Germinal center (tissue), 1 donor: ENCODE measurements around the gene IL17RD.
A peak's percentile ranks its signal among the peaks of the same experiment; 100 is the strongest.
"Not testable (repeated sequence)": the region's sequence is repeated elsewhere in the genome, so short reads cannot be mapped to it uniquely, and the experiment has no call there.

ENCODE experiments used
- DNase-seq: peaks from one replicate; pipeline ENCODE4 v3.0.0; 2012; ENCODE audit warnings: mixed read lengths, low spot score

IL17RD gene

DNA sequence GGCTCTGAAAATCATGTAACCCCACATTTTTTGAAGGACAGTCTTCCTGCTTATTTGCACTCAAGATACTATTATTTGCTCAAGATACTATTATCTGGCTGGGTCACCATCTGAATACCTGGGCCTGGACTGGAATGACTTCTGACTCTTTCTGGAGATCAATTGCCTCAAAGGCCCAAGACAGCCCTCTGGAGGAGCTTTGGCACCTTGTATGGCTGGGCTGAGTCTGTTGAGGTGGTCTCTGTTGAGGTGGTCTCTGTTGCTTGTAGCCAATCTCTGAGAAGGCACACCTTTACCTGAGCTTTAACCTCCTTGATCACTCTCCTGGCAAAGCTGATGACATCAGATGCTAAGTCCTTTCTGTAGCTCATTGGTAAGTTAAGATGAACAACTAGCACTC lies 71.7 kb downstream of the IL17RD start:
- no peak for DNase-seq

DNA sequence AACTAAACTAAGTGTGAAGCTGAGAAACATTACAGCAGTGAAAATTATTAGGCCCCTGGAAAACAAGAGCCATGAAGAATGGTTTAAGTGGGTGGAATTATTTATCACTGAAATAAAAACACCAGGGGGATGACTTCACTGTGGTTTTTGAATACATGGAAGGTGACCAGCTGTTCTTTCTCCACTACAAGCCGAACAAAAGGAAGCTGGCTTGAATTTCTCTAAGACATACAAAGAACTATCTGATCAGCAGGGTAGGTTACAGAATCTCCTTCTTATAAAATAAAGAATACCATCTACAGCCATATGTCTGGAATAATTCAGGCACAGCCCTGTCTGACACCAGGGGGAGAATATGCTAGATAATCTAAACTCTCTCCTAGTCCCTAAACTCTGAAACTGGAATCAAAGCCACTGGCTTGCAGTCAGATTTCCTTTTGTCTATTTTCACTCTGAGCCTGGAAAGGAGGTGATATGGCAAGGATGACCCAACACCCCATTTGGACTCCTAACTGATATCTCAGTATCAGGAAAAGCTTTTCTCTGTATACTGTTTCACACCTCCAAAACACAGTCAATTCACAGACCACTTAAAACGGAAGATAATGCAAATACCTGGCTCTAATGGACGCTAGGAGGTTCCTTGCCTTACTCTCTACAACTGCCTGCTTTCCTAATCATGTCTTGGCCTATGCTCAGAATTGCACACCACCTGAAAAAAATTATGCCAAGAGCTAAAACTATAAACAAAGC lies 73.5 kb downstream of the IL17RD start:
- DNase-seq = no peak

DNA sequence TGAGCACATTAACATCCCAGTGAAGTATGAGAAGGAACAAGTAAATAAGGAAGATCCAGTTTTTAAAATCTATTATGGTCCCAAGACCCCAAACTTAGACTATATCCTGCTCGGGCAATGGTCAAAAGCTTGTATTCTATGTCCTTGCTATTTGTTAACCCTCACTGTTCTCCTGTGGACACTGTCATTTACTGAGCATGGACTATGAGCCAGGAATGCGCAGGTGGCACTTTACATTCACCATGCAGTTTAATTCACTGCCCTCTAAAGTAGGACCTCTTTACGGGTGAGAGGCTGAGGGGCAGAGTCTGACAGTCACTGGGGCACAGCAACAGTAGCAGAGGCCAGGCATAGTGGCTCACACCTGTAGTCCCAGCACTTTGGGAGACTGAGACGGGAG lies 76.1 kb downstream of the IL17RD start:
- no peak for DNase-seq

DNA sequence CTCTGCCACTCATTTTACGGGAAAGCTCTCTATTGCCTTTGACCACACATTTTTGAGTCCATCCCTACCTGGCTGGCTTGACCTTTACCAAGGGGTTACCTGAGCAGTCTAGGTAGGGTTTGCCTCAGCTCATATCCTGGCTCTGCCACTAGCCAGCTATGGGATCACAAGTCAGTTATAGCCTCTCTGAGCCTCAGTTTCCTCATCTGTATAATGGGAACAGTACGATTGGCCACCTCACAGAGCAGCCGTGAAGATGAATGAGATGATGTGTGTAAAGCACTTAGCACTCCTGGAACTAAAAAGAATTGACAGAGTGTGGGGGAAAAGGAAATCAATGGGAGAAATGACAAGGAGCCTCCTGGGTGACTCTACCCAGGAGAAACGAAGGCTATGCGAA lies 76.7 kb downstream of the IL17RD start:
- DNase-seq = no peak

DNA sequence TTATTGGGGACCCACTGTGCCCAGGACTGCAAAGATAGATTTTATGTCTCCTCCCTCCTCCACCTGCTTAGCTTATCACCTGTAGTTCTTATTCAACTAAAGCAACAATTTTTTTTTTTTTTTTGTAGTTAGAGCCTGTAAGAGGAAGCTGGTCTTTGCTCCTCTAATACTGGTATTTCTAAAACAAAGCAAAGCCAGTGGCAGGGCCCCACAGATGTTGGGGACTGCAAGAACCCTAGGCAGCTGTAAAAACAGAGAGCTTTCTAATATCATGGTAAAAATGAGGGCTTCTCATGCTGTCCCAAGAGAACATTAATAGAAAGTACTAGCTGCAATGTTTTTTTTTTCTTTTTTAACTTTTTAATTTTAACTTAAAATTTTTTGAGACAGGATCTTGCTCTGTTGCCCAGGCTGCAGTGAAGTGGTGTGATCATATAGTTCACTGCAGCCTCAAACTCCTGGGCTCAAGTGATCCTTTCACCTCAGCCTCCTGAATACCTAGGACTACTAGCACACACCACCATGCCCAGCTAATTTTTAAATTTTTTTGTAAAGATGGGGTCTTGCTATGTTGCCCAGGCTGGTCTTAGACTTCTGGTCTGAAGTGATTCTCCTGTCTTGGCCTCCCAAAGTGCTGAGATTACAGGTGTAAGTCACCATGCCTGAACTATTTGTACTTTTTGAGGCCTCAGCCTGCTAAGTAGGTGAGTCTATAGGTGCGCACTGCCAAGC lies 77.6 kb downstream of the IL17RD start:
- DNase-seq = no peak

DNA sequence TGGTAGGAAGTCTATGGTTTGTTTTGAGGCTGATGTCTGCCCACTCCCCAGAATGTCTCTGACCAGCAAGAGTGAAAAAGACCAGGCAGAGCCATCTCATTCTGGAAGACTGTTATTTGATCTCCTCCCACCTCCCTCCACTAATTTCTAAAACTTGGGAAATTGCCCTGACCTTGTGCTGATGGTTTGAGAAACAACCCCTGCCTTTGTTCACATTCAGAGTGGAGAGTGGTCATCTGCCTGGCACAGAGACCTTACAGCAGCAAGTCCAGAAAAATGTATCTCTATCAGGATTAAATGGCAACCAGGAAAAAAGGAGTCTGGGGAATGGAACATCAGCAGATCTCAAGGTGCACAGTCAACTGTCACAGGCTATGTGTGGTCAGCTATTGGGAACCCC lies 79.0 kb downstream of the IL17RD start:
- DNase-seq = no peak

DNA sequence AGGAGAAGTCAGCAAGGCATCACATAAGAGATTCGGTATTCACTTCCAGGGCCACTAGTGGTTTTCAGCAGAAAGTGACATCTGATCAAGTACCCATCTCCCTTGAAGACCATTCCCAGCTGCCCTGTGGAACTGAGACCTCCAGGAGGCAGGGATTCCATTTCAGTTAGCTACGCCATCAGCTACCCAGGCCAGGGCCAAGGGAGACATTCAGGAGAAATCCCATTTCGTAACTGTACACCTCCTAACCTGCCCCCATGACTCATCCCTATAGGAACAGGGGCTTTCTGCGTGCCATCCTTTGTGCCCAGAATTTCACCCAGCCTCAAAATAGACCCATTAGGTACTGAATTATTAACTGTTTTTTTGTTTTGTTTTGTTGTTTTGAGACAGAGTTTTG lies 79.9 kb downstream of the IL17RD start:
- DNase-seq = no peak

DNA sequence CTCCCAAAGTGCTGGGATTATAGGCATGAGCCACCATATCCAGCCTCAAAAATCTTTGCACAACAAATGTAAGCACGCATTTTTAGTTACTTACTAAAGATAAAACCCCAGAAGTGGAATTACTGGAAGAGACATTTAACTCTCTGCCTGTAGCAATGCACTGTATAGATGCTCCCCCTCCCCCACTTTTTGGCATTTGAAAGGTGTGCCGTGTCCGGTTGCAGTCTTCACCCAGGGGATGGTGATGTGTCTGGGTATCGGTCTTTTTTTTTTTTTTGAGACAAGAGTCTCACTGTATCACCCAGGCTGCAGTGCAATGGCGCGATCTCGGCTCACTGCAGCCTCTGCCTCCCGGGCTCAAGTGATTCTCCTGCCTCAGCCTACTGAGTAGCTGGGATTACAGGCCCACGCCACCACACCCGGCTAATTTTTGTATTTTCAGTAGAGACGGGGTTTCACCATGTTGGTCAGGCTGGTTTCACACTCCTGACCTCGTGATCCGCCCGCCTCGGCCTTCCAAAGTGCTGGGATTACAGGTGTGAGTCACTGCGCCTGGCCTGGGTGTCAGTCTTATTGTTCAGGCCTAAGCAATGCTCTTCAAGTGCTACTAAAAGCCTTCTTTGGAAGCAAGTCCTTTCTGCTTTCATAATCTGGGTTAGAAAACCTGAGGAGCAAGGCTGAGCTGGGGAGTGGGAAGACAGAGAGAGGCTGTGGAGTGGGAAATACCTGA lies 81.7 kb downstream of the IL17RD start:
- DNase-seq = not testable (repeated sequence)

DNA sequence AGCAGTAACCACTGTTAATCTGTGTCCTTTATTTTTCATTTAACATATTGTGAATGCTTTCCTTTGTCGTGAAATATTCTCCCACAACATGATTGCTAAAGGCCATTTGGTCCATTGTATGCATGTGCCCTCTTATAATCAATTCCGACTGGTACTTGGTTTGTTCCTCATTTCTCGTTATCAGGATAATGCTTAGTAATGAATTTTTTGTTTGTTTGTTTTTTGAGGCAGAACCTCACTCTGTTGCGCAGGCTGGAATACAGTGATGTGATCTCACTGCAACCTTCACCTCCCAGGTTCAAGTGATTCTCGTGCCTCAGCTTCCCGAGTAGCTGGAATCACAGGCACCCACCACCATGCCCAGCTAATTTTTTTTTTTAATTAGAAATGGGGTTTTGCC lies 82.7 kb downstream of the IL17RD start:
- no peak for DNase-seq

DNA sequence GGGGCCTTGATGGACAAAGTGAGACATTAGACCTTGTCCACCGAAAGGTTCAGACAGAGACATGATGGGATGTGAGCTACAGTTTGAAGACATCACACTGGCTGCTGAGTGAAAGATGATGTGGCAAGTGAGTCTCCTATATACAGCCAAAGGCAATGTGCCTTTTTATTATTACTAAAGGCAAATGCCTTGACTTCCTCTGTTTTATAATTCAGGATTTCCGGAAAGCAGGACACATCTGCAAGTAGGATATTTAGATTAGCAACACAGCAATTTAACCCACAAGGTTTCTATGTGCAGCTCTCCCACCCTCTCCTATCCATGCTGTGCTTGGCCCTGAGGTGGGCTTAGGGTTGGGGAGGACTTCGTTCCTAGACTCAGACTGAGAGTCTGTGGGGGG lies 84.0 kb downstream of the IL17RD start:
- no peak for DNase-seq

DNA sequence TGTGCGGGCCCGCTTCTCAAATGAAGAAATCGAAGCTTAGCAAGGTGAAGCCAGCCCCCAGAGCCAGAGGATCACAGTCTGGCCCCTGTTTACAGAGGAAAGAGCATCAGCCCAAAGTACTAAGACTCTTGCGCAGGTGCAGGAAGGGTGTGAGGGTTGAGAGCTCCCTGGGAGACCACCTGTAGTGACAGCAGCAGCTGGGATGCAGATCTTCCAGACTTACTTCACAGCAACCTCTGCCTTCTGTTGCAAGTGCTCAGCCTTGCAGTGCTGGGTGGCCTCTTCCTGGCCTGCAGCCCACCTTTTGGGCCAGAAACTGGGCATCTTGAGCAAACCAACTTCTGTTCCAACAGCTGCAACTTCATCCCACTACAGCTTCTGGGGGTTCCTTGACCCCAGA lies 85.0 kb downstream of the IL17RD start:
- no peak for DNase-seq

DNA sequence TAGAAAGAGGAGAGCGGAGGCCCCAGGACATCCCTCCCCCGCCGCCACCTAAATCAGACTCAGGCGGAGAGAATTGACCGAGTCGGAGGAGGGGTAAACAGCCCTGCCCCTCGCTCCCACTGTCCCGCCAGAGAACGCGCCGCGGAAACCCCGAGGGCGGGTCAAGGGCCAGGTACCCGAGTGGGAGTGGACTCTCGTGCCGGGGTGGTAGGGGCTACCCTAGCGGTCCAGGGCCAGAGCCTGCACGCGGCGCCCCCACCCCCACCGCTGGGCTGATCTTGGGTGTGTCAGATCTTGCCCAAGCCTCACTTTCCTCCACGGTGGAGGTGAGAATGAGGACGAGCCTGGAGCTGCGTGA lies 85.7 kb downstream of the IL17RD start:
- no peak for DNase-seq

DNA sequence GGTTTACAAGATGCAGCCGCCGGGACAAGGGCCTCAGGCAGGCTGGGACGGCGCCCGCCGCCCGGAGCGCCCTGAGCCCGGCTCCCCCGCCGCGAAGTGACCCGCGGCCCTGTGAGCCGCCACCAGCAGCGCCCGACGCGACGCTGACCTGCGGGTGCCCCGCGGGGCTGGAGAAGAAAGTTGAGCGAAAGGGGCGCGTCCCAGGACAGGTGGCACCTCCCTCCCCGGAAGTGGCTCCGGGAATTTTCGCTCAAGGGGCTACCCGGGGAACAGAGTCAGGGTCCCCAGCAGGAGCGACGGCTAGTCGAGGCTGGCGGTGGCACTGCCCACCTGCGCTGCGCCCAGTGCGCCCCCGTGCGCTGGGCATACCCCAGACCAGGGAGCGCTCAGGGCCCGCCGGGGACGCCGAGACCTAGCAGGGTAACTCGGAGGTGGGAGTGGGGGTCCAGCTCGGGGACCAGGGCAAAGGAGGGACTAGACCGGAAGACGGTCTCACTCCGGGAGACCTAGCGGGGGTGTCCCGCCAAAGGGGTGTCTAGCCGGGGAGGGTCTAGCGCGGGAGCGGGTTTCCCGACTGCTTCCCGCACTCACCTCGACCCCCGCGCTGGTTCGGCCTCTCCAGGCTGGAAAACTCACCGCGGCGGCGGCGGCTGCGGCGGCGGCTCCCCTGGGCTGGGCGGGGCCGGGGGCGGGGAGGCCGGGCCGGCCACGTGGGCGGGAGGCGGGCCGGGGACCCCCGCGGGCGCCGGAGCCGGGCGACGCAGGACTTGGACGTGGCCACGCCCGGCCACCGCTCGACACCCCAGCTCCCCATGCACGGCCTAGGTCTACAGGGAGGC lies 86.3 kb downstream of the IL17RD start:
- peak; percentile 35 for DNase-seq

DNA sequence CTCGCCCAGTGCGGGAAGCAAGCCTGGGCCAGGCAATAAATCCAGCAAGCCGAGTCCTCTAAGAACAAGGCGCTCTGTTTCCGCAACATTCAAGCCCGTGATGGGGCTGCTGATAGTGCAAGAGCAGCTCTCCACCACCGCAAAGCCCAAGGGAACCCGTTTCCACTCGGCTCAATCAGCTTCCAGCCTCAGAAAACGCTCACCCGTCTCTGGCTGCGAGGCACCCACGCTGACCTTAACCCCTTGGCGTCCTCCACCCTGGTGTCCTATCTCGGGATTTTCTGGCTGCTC lies 86.9 kb downstream of the IL17RD start:
- peak; percentile 59 for DNase-seq

DNA sequence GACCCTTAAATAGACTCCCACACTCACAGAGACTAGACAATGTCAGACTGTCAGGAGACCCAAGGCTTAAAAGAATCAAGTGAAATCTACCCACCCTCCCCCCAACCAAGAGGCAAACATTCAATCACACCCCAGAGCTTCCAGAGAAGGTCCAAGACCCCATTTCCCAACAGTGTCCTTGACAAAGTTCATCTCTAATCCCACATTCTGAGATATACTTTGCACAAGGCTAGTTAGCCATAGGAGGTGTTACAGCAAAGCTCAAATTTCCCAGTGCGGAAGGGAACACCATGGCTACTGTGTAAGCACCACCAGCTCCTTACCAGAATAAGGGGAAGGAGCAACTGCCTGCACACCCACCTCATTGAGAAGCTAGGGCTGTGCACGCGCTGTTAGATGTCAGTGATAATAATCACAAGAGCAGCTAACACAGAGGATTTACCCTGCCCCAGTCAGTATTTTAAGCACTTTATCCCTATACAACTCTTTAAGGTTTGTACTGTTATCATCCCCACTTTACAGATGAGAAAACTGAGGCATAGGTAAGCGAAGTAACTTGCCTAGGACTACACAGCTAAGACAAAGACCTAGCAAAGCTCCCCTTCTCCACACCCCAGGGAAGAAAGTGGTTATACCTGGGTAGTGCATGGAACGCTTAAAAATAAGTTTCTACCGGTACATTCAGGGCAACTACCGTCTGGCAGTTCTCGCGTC lies 87.4 kb downstream of the IL17RD start:
- DNase-seq = no peak

DNA sequence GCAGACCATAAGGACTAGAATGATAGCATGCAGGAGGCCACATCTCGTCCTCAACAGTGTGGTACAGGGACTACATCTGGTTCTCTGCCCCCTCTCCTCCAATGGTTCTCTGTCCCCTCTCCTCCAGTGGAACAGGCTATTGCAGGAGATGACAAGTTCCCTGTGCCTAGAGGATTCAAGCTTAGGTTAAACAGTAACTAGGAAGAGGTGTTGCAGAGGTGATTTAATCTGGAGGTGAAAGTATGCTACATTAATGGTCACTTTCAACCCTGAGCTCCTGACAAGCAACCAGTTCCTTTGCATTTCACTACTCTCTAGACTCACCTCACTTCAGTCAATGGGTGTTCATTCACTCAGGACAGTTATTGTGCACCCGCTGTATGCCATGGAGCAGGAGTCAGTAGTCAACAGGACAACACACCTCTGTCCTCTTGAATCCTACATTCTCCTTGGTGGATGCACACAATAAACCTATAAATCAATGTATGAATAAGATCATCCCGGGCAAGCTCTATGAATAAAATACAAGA lies 88.7 kb downstream of the IL17RD start:
- no peak for DNase-seq

DNA sequence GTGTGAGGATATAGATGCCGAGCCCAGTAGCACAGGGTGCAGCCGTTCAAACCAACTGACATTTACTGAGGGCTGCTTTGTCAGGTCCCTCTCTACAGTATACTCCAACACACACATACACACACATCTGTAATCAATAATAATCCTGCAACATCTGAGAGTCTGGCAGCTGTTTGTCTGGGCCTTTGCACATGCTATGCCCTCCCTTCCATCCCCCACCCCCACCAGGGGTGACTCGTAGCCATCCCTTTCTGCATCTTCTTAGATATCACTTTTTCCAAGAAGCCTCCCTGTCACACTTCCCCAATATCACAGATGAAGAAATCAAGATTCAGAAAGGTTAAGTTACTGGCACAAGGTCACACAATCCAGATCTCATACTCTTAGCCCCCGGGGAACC lies 91.0 kb downstream of the IL17RD start:
- DNase-seq = no peak

DNA sequence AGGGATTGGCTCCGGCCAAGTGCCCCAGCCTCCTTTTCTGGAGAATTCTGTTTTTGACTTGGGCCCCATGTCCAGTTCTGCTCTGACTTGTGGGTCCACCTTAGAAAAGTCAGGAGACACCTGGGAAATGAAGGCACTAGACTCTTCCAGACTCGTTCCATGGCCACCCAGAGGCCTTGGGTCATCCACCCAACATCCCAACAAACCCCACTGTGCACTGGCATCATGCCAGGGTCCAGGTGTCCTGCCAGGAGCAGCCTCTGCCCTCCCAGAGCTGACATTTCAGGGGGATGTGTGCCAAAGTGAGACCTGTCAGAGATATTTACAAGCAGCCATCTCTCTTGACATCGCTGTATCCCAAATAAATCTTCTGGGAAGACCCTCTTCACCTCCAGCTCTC lies 91.5 kb downstream of the IL17RD start:
- no peak for DNase-seq

DNA sequence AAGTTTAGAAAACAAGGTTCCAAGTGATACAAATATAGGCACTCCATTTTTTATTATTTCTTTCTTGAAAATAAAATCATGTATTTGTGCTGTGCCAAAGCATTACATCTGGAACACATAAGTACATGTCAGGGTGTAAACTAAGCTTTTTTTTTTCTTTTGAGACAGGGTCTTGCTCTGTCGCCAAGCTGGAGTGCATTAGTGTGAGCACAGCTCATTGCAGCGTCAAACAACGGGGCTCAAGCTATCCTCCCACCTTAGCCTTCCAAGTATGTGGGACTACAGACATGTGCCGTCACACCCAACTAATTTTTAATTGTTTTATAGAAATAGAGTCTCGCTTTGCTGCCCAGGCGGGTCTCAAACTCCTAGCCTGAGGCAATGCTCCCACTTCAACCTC lies 95.7 kb downstream of the IL17RD start:
- DNase-seq = no peak

DNA sequence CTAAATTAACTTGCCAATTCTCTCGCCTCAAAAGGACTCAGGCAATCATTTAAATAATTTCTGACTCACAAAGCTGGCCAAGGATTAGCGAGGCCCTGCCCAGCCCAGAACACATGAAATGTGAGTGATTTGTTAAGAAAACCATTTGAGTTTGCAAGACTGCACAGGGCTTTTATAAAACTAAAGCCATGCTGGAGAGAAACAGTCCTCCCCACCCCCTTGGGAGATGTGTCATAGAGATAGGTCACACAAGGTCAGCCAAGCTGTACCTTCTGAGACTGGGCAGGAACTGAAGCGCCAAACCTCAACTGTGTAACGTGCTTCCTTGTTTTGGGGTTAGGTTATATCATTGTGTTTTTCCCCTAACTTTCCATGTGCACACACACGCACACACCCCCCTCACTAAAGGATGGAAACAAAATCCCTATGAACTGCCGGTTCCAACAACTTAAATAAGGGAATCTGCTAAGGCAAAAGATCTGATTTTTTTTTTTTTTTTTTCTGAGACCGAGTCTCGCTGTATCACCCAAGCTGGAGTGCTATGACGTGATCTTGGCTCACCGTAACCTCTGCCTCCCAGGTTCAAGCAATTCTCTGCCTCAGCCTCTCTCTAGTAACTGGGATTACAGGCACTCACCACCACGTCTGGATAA lies 96.6 kb downstream of the IL17RD start:
- peak; percentile 84 for DNase-seq

DNA sequence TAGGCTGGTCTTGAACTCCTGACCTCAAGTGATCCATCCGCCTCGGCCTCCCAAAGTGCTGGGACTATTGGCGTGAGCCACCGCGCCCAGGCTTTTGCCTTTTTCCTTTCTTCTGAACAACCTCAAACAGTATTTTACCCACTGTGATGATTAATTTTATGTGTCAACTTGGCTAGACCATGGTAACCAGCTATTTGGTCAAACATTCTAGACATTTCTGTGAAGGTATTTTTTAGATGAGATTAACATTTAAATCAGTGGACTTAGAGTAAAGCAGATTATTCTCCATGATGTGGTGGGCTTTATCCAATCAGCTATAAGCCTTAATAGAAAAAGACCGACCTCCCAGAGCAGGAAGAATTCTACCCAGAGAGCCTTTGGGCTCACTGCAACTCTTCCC lies 98.7 kb downstream of the IL17RD start:
- DNase-seq = no peak
